CD4-positive, alpha-beta memory T cell (primary cell): ENCODE measurements around the gene TRPV2. TPM values are rescaled to one million over a fixed set of nuclear protein-coding genes. Genes with fewer than 3 reads are reported as not detected.
"Not testable (repeated sequence)": the region's sequence is repeated elsewhere in the genome, so short reads cannot be mapped to it uniquely, and the experiment has no call there.

Experiments used
- CTCF ChIA-PET: fragments of 350-600 bp; sonication (Branson Sonifier 250); formaldehyde crosslinking; loops from one replicate; lab custom pipeline; 2021; ENCODE audit warnings: inconsistent platforms; ENCODE audit not compliant: partially characterized antibody; lab: Charles Lee
- POLR2A ChIA-PET: fragments of 350-600 bp; sonication (Branson Sonifier 250); formaldehyde crosslinking; loops from one replicate; lab custom pipeline; 2021; ENCODE audit not compliant: partially characterized antibody; lab: Charles Lee
- DNase-seq, 5 donors: peaks; one replicate each; pipeline versions ENCODE4 v3.0.0 to v3.0.0-alpha.2; 2020 to 2022; ENCODE audit warnings: mixed read lengths in 1 of 5
- H3K27ac ChIP-seq: one replicate; pipeline ENCODE4 v1.7.0; 2013; ENCODE audit warnings: low read depth, low read length
- H3K27me3 ChIP-seq: 2 replicates; pipeline ENCODE4 v1.7.0; 2013; ENCODE audit warnings: mild to moderate bottlenecking, low read length, moderate library complexity; ENCODE audit not compliant: insufficient read depth
- H3K36me3 ChIP-seq: 2 replicates; pipeline ENCODE4 v1.7.0; 2013; ENCODE audit warnings: mild to moderate bottlenecking, low read length, moderate library complexity; ENCODE audit not compliant: insufficient read depth
- H3K4me1 ChIP-seq: 2 replicates; pipeline ENCODE4 v1.7.0; 2013; ENCODE audit warnings: mild to moderate bottlenecking, low read length, moderate library complexity; ENCODE audit not compliant: insufficient read depth
- H3K4me3 ChIP-seq, 2 donors: one replicate each; pipeline ENCODE4 v1.7.0; 2013; ENCODE audit warnings: low read length in 2 of 2, mild to moderate bottlenecking in 1 of 2
- H3K9me3 ChIP-seq, 2 donors: one replicate each; pipeline ENCODE4 v1.7.0; 2013; ENCODE audit warnings: low read length in 2 of 2, control low read depth in 1 of 2; ENCODE audit not compliant: control insufficient read depth in 1 of 2
- H3K27ac Mint-ChIP-seq, 7 donors: one replicate each; pipeline ENCODE4 v1.8.0; 2020 to 2021; ENCODE audit warnings: mixed read lengths in 7 of 7, mild to moderate bottlenecking in 6 of 7, inconsistent platforms in 3 of 7, moderate library complexity in 3 of 7
- H3K27me3 Mint-ChIP-seq, 2 donors: one replicate each; pipeline ENCODE4 v1.8.0; 2020 to 2021; ENCODE audit warnings: mixed read lengths in 2 of 2
- H3K36me3 Mint-ChIP-seq, 2 donors: one replicate each; pipeline ENCODE4 v1.8.0; 2020 to 2021; ENCODE audit warnings: mixed read lengths in 2 of 2, inconsistent platforms in 1 of 2, mild to moderate bottlenecking in 1 of 2
- H3K4me1 Mint-ChIP-seq, 4 donors: one replicate each; pipeline ENCODE4 v1.8.0; 2020 to 2021; ENCODE audit warnings: mixed read lengths in 4 of 4, mild to moderate bottlenecking in 1 of 4
- H3K4me3 Mint-ChIP-seq, 8 donors: one replicate each; pipeline ENCODE4 v1.8.0; 2020 to 2021; ENCODE audit warnings: mixed read lengths in 8 of 8, mild to moderate bottlenecking in 7 of 8, moderate library complexity in 6 of 8, inconsistent platforms in 3 of 8
- H3K9me3 Mint-ChIP-seq, 8 donors: one replicate each; pipeline ENCODE4 v1.8.0; 2020 to 2021; ENCODE audit warnings: mixed read lengths in 8 of 8, mild to moderate bottlenecking in 5 of 8, inconsistent platforms in 3 of 8, moderate library complexity in 1 of 8
- intact Hi-C: fragments of 100-400 bp; cut with micrococcal nuclease; formaldehyde crosslinking; loops from one replicate; pipeline ENCODE4 v1.15.1; 2023
- polyA plus RNA-seq, 2 donors: library from polyadenylated mRNA; unstranded; fragments of 300-500 nt; fragmentation: Illumina TruSeq; gene quantifications; one replicate each; pipeline ENCODE4 v1.2.3, GENCODE V29; 2021
- total RNA-seq, 2 experiments: library from RNA; stranded (reverse); gene quantifications; one replicate each; pipeline ENCODE4 v1.2.3, GENCODE V29; 2021

The TRPV2 gene
- total and polyA plus RNA-seq, 4 experiments from 2014 or later, result 95.0 to 127 (median 109) TPM

GRCh38 chr17:16386126-16386507 is 29.3 kb upstream of the TRPV2 start:
- peaks cover 30% of the 10 kb centered on the region for H3K4me1 ChIP-seq
- H3K9me3 Mint-ChIP-seq, DNase-seq, H3K9me3 ChIP-seq, H3K27ac ChIP-seq, H3K27me3 ChIP-seq, H3K27me3 Mint-ChIP-seq: not testable (repeated sequence)
- H3K4me3 ChIP-seq, result peak overlapping the region in 1 of 2 donors; percentile 64
- Mint-ChIP-seq H3K4me1 (peaks cover 34 to 53% (median 45%) of the 10 kb centered on the region in 4 donors), H3K36me3 (peaks cover 20 to 33% of the 10 kb centered on the region in 2 donors), H3K27ac (peak overlapping the region in 3 of 7 donors; percentile 41 to 84 (median 60)), H3K4me3 (peak overlapping the region; percentile 85 to 93 (median 87))
- H3K36me3 ChIP-seq, result peaks cover 11% of the 10 kb centered on the region
- POLR2A ChIA-PET, result interaction anchor here (2.4 kb wide), 1 partner anchor 29 kb away, joined by 14 read pairs; the partner anchor contains the start of gene TRPV2
- CTCF ChIA-PET, result interaction anchor here (0.7 to 5.9 kb wide), 11 partner anchors 9 to 136 kb away, joined by 3 to 86 read pairs (median 7); partner anchors contain the start of gene TRPV2
- intact Hi-C loops, result loop anchor here (1.0 kb wide), 2 partner anchors 29 to 135 kb away; partner anchors contain the start of gene TRPV2

DNA sequence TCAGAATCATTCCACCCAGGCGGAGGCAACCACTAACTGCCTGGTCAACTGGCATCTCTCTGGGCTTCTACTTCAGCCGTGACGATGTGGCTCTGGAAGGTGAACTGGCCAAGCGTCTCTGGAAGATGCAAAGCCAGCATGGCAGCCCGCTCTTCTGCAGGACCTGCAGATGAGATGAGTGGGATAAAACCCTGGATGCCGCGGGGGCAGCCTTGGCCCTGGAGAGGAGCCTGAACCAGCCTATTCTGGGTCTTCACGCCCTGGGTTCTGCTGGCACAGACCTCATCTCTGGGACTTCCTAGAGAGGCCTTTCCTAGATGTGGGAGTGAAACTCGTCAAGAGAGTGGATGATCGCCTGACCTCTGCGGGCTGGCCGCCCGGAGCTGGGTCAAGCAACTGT is 23.9 kb upstream of the TRPV2 start:
- H3K27ac Mint-ChIP-seq, result no peak overlapping the region
- H3K27me3 ChIP-seq, result no peaks in the 10 kb centered on the region
- H3K4me1 ChIP-seq, result peaks cover 2% of the 10 kb centered on the region
- H3K9me3 ChIP-seq, result no peaks in the 10 kb centered on the region
- H3K36me3 ChIP-seq, result no peaks in the 10 kb centered on the region
- ChIA-PET CTCF (interaction anchor here (1.1 kb wide), 1 partner anchor 62 kb away, joined by 3 read pairs; no protein-coding TSS in a partner anchor), POLR2A (no interaction called here)
- H3K27ac ChIP-seq, result no peak overlapping the region
- H3K4me3 Mint-ChIP-seq, result no peak overlapping the region
- peaks cover 6 to 13% (median 10%) of the 10 kb centered on the region in 4 donors for H3K4me1 Mint-ChIP-seq
- peaks cover 0 to 4% of the 10 kb centered on the region in 2 donors for H3K27me3 Mint-ChIP-seq
- no peak for DNase-seq
- no peaks in the 10 kb centered on the region for H3K9me3 Mint-ChIP-seq
- H3K36me3 Mint-ChIP-seq, result no peaks in the 10 kb centered on the region
- intact Hi-C loops, result no loop called here
- no peak overlapping the region for H3K4me3 ChIP-seq

DNA sequence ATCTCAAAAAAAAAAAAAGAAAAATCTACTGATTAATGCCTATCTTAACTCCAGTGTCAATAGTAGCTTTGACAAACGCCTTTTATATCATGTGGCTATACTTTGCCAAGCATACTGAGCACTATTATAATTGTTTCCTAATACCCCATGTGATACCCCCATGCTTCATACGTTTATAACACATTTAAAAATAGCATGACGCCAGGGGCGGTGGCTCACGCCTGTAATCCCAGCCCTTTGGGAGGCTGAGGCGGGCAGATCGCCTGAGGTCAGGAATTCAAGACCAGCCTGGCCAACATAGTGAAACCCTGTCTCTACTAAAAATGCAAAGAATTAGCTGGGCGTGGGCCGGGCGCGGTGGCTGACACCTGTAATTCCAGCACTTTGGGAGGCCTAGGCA is 22.9 kb upstream of the TRPV2 start:
- POLR2A ChIA-PET, result interaction anchor here (1.2 kb wide), 1 partner anchor 12 kb away, joined by 4 read pairs; the partner anchor contains the start of gene UBB

GRCh38 chr17:16395887-16396286 is 19.5 kb upstream of the TRPV2 start:
- H3K27me3 Mint-ChIP-seq, H3K27ac ChIP-seq, H3K9me3 ChIP-seq, H3K4me1 Mint-ChIP-seq, intact Hi-C loops, H3K36me3 Mint-ChIP-seq, CTCF ChIA-PET, H3K4me3 Mint-ChIP-seq, H3K4me3 ChIP-seq, H3K4me1 ChIP-seq, H3K27ac Mint-ChIP-seq, H3K9me3 Mint-ChIP-seq, H3K27me3 ChIP-seq, H3K36me3 ChIP-seq, DNase-seq: not testable (repeated sequence)
- POLR2A ChIA-PET, result interaction anchor here (1.0 kb wide), 1 partner anchor 21 kb away, joined by 3 read pairs; no protein-coding TSS in a partner anchor

More for the DNA sequence above, 22.9 kb upstream of the TRPV2 start:
- DNase-seq, H3K4me3 ChIP-seq, H3K4me1 ChIP-seq, H3K27ac Mint-ChIP-seq, H3K36me3 ChIP-seq, H3K4me1 Mint-ChIP-seq, H3K4me3 Mint-ChIP-seq, H3K9me3 Mint-ChIP-seq, H3K36me3 Mint-ChIP-seq, H3K27me3 Mint-ChIP-seq, H3K27me3 ChIP-seq, H3K9me3 ChIP-seq, intact Hi-C loops, H3K27ac ChIP-seq: not testable (repeated sequence)
- CTCF ChIA-PET, result interaction anchor here (1.1 to 2.4 kb wide), 2 partner anchors 22 to 61 kb away, joined by 3 to 11 read pairs; partner anchors contain the start of gene TRPV2

DNA sequence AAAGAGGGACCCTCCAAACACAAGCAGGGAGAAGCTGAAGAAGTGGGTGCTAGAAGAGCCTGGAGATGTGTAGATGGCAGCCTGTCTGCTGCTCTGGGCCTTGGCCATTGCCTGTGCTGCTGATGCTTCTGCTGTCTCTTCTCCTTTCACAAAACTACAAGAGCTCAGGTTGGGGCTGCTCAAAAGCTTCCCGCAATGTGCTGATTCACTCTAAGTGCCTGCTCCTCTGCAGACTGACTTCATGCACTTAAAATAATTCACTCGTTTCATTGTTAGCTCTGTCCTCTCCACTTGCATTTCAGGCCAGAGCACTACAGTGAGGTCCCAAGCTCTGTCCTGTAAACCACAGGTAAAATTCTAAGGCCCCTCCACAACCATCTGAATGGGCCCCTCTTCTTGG is 18.7 kb upstream of the TRPV2 start:
- DNase-seq, H3K9me3 Mint-ChIP-seq, H3K36me3 ChIP-seq, H3K4me3 ChIP-seq, H3K4me3 Mint-ChIP-seq, H3K4me1 Mint-ChIP-seq, H3K27me3 Mint-ChIP-seq, intact Hi-C loops, H3K27ac Mint-ChIP-seq, H3K9me3 ChIP-seq, H3K4me1 ChIP-seq, H3K27ac ChIP-seq, H3K27me3 ChIP-seq, H3K36me3 Mint-ChIP-seq: not testable (repeated sequence)
- CTCF ChIA-PET, result interaction anchor here (0.7 to 1.3 kb wide), 2 partner anchors 58 to 126 kb away, joined by 3 to 4 read pairs; no protein-coding TSS in a partner anchor
- POLR2A ChIA-PET, result interaction anchor here (1.0 kb wide), 1 partner anchor 20 kb away, joined by 3 read pairs; no protein-coding TSS in a partner anchor

- H3K27ac ChIP-seq, result no peak overlapping the region
- peaks cover 0 to 3% of the 10 kb centered on the region in 2 donors for H3K27me3 Mint-ChIP-seq
- H3K4me1 Mint-ChIP-seq, result peaks cover 4 to 8% (median 6%) of the 10 kb centered on the region in 4 donors
- no peak for DNase-seq
- H3K36me3 ChIP-seq, result no peaks in the 10 kb centered on the region
- no peaks in the 10 kb centered on the region for H3K9me3 ChIP-seq
- no peaks in the 10 kb centered on the region for H3K27me3 ChIP-seq
- no peaks in the 10 kb centered on the region for H3K9me3 Mint-ChIP-seq
- ChIA-PET POLR2A (no interaction called here), CTCF (interaction anchor here (0.8 kb wide), 1 partner anchor 35 kb away, joined by 3 read pairs; no protein-coding TSS in a partner anchor)
- H3K4me1 ChIP-seq, result no peaks in the 10 kb centered on the region
- H3K27ac Mint-ChIP-seq, result peak overlapping the region in 2 of 7 donors; percentile 35 to 55
- H3K4me3 Mint-ChIP-seq, result no peak overlapping the region
- no peak overlapping the region for H3K4me3 ChIP-seq
- intact Hi-C loops, result no loop called here
- H3K36me3 Mint-ChIP-seq, result no peaks in the 10 kb centered on the region
Observed at GRCh38 chr17:16398270-16399267, 16.8 kb upstream of the TRPV2 start.

- H3K27ac Mint-ChIP-seq, H3K4me3 ChIP-seq, H3K4me1 ChIP-seq, DNase-seq, H3K9me3 Mint-ChIP-seq, H3K27ac ChIP-seq, H3K36me3 ChIP-seq, CTCF ChIA-PET, intact Hi-C loops, H3K27me3 Mint-ChIP-seq, H3K9me3 ChIP-seq, POLR2A ChIA-PET, H3K27me3 ChIP-seq, H3K4me3 Mint-ChIP-seq, H3K36me3 Mint-ChIP-seq, H3K4me1 Mint-ChIP-seq: not testable (repeated sequence)
Observed at GRCh38 chr17:16403847-16404246, 11.5 kb upstream of the TRPV2 start.
